Mesenchymal stem cell (in vitro differentiated cells and primary cell): ENCODE data around the gene TUBE1.

ENCODE experiments used
- DNase-seq: peaks from one replicate; pipeline ENCODE4 v3.0.0-alpha.2; 2013
- H2AFZ ChIP-seq: one replicate; pipeline ENCODE4 v1.6.1; 2013; ENCODE audit warnings: low read depth, mild to moderate bottlenecking, control low read depth, inconsistent platforms, low read length, moderate library complexity
- H2AK5ac ChIP-seq: 2 replicates; pipeline ENCODE4 v1.6.1; 2013; ENCODE audit warnings: low read length, moderate library complexity, mild to moderate bottlenecking, inconsistent platforms; ENCODE audit not compliant: severe bottlenecking
- H2BK120ac ChIP-seq: one replicate; pipeline ENCODE4 v1.6.1; 2013; ENCODE audit warnings: low read depth, mild to moderate bottlenecking, inconsistent platforms, low read length, moderate library complexity
- H2BK12ac ChIP-seq, 2 experiments: one replicate each; pipeline ENCODE4 v1.6.1; 2013; ENCODE audit warnings: inconsistent platforms in 2 of 2, low read length in 2 of 2, mild to moderate bottlenecking in 2 of 2, moderate library complexity in 2 of 2, control low read depth in 1 of 2
- H2BK15ac ChIP-seq: one replicate; pipeline ENCODE4 v1.6.1; 2013; ENCODE audit warnings: mild to moderate bottlenecking, low read depth, inconsistent platforms; ENCODE audit not compliant: poor library complexity, severe bottlenecking
- H2BK5ac ChIP-seq: 2 replicates; pipeline ENCODE4 v1.6.1; 2013; ENCODE audit warnings: low read depth, mild to moderate bottlenecking, low read length, control low read depth, inconsistent platforms; ENCODE audit not compliant: poor library complexity, severe bottlenecking
- H3K14ac ChIP-seq, 2 experiments: one replicate each; pipeline ENCODE4 v1.6.1; 2013; ENCODE audit warnings: inconsistent platforms in 2 of 2, low read length in 2 of 2, control low read depth in 1 of 2, mild to moderate bottlenecking in 1 of 2, moderate library complexity in 1 of 2
- H3K18ac ChIP-seq, 2 experiments: one replicate each; pipeline ENCODE4 v1.6.1; 2013; ENCODE audit warnings: inconsistent platforms in 2 of 2, low read length in 2 of 2, control low read depth in 1 of 2, low read depth in 1 of 2, mild to moderate bottlenecking in 1 of 2
- H3K23ac ChIP-seq, 2 experiments: one replicate each; pipeline ENCODE4 v1.6.1; 2013; ENCODE audit warnings: inconsistent platforms in 2 of 2, low read length in 2 of 2, mild to moderate bottlenecking in 2 of 2, moderate library complexity in 2 of 2, control low read depth in 1 of 2
- H3K27ac ChIP-seq: 2 replicates; pipeline ENCODE4 v1.5.1; 2013; ENCODE audit warnings: mild to moderate bottlenecking, moderate library complexity, low read length, control low read depth, inconsistent platforms; ENCODE audit not compliant: poor library complexity, severe bottlenecking
- H3K27me3 ChIP-seq, 2 experiments: 2 replicates each; pipeline versions ENCODE4 v1.6.1 to v1.7.0; 2013; ENCODE audit warnings: low read length in 2 of 2, mild to moderate bottlenecking in 2 of 2, moderate library complexity in 2 of 2, control low read depth in 1 of 2, inconsistent platforms in 1 of 2; ENCODE audit not compliant: control insufficient read depth in 1 of 2, insufficient read depth in 1 of 2
- H3K36me3 ChIP-seq, 2 experiments: 2 replicates each; pipeline versions ENCODE4 v1.6.1 to v1.7.0; 2013; ENCODE audit warnings: low read length in 2 of 2, control low read depth in 1 of 2, inconsistent platforms in 1 of 2, low read depth in 1 of 2, mild to moderate bottlenecking in 1 of 2; ENCODE audit not compliant: insufficient read depth in 2 of 2, control insufficient read depth in 1 of 2
- H3K4ac ChIP-seq, 2 experiments: one replicate each; pipeline ENCODE4 v1.6.1; 2013; ENCODE audit warnings: inconsistent platforms in 2 of 2, low read length in 2 of 2, mild to moderate bottlenecking in 2 of 2, moderate library complexity in 2 of 2, control low read depth in 1 of 2, low read depth in 1 of 2
- H3K4me1 ChIP-seq: 2 replicates; pipeline ENCODE4 v1.6.1; 2013; ENCODE audit warnings: low read depth, low read length, control low read depth; ENCODE audit not compliant: control insufficient read depth, insufficient read depth
- H3K4me2 ChIP-seq: 2 replicates; pipeline ENCODE4 v1.6.1; 2013; ENCODE audit warnings: low read length, mild to moderate bottlenecking, inconsistent platforms; ENCODE audit not compliant: poor library complexity, severe bottlenecking
- H3K4me3 ChIP-seq, 2 experiments: 2 replicates each; pipeline versions ENCODE4 v1.5.1 to v1.7.0; 2013; ENCODE audit warnings: low read length in 2 of 2, mild to moderate bottlenecking in 2 of 2, control low read depth in 1 of 2, low read depth in 1 of 2; ENCODE audit not compliant: insufficient read depth in 1 of 2
- H3K79me1 ChIP-seq: replicated peaks from 2 replicates; pipeline ENCODE4 v1.6.1; 2013; ENCODE audit warnings: mild to moderate bottlenecking, control low read depth, low read length, inconsistent platforms; ENCODE audit not compliant: poor library complexity, severe bottlenecking
- H3K9ac ChIP-seq: 2 replicates; pipeline ENCODE4 v1.7.0; 2013; ENCODE audit warnings: mild to moderate bottlenecking, low read length, moderate library complexity
- H3K9me3 ChIP-seq: 2 replicates; pipeline ENCODE4 v1.7.0; 2013; ENCODE audit warnings: mild to moderate bottlenecking, low read length; ENCODE audit not compliant: control insufficient read depth
- H4K8ac ChIP-seq: one replicate; pipeline ENCODE4 v1.6.1; 2013; ENCODE audit warnings: inconsistent platforms, mild to moderate bottlenecking, low read length, moderate library complexity
- H4K91ac ChIP-seq: one replicate; pipeline ENCODE4 v1.6.1; 2013; ENCODE audit warnings: mild to moderate bottlenecking, low read length, inconsistent platforms
- WGBS: methylation state at CpG from one replicate; pipeline ENCODE4 v1.1.7; 2013; ENCODE audit warnings: mixed read lengths; 5-methylcytosine and 5-hydroxymethylcytosine counted together

Gene TUBE1

DNA sequence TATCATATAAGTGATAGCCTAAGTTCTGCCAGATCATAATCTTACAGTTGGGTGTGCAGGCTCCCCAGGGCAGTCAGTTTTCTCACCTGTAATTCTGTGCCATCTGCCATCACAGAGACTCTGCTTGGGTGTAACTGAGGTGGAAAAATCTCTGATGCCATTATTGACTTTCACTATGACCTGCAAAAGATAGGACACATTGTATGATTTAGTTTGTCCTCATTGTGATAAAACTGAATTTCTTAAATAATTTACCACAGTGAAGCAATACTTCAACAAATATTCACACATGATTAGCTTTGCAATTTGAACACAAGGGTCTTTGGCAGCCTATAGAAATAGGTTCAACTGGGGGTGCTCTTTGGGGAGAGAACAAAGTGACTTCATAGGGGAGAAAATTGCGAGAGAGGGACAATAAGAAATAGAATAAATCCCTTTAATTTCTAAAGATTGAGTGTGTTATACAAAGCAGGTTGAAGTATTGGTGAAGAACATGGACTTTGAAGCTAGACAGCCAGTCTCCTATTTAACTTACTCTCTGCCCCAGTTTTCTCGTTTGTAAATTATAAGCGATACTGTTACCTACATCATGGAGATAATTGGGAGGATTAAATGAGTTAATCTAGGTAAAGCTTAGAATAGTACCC lies 27.4 kb upstream of the TUBE1 start:
- Histone ChIP-seq H2BK5ac (no peak overlapping the region), H3K9me3 (no peaks in the 10 kb centered on the region), H2BK15ac (no peak overlapping the region), H3K4ac (no peak overlapping the region), H3K27ac (no peak overlapping the region), H3K4me3 (no peak overlapping the region), H2BK12ac (no peak overlapping the region), H3K23ac (no peak overlapping the region), H3K4me2 (no peak overlapping the region), H2AFZ (no peak overlapping the region), H2BK120ac (no peak overlapping the region), H3K79me1 (no peaks in the 10 kb centered on the region), H4K8ac (no peak overlapping the region), H3K18ac (no peak overlapping the region), H2AK5ac (no peak overlapping the region), H3K4me1 (peaks cover 5% of the 10 kb centered on the region), H3K9ac (no peak overlapping the region), H4K91ac (no peak overlapping the region), H3K14ac (no peak overlapping the region), H3K27me3 (no peaks in the 10 kb centered on the region), H3K36me3 (peaks cover 0 to 100% of the 10 kb centered on the region in 2 experiments)
- WGBS: no CpG with 5 or more reads among the region's 3 CpGs
- no peak for DNase-seq

DNA sequence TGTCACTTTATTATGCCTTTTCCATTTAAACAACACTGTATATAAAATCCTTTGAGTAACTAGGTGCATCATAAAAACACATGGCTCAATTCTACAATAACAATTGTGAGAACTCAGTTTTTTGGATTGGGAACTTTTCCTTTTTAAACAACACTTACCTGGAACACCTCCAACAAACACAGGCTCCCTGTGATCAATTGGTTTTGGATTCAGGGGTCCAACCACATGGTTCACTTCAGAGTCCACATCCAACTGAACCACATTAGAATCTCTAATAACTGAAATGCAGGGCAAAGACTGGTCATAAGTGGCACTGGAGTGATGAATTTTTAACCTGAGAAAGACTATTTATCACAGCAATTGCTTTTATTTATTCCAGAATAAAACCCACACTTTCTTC lies 26.6 kb upstream of the TUBE1 start:
- DNase-seq: no peak
- Histone ChIP-seq H3K18ac (no peak overlapping the region), H3K27me3 (no peaks in the 10 kb centered on the region), H2BK120ac (no peak overlapping the region), H3K9ac (no peak overlapping the region), H3K36me3 (peaks cover 0 to 100% of the 10 kb centered on the region in 2 experiments), H3K4me1 (peaks cover 6% of the 10 kb centered on the region), H2BK12ac (no peak overlapping the region), H2BK15ac (no peak overlapping the region), H3K9me3 (no peaks in the 10 kb centered on the region), H4K91ac (no peak overlapping the region), H3K27ac (no peak overlapping the region), H3K79me1 (no peaks in the 10 kb centered on the region), H4K8ac (no peak overlapping the region), H3K23ac (no peak overlapping the region), H3K4me2 (no peak overlapping the region), H2AFZ (no peak overlapping the region), H3K14ac (no peak overlapping the region), H3K4me3 (no peak overlapping the region), H3K4ac (no peak overlapping the region), H2BK5ac (no peak overlapping the region), H2AK5ac (no peak overlapping the region)

DNA sequence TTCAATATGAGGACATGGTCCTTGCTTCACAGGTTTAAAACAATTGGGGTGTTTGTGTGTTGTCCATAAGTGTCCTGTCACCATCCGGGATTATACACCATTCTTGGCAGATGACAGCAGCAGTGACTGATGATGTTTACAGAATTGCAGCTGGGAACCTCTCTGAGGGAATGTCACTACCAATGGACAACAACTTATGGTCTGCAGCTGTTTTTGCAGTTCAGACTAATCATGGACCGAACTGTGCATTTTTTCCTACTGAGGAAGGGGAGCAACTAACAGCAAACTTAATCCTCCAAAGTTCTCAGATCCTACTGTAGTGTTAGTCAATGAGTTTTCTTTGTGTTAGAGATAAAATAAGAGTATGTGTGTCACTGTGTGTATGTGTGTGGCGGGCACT lies 26.1 kb upstream of the TUBE1 start:
- H3K27me3 ChIP-seq: no peaks in the 10 kb centered on the region

DNA sequence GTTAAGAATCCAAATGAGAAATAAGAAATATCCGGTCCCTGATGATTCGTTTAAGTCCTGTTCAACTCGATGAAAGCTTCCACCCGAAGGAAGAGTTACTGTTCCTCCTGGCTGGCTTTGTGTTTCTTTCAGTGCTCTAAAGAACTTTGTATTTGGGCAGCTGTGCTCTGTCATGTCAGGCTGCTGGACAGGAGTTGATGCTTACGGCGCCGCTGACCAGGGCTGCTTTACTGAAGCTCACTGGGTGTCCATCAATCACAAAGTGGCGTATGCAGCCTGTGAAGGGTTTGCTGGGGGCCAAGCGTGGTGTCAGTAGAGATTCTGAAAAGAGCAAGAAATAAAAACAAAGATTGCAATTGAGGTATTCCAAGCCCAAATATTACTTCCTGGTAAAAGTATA lies 22.0 kb upstream of the TUBE1 start:
- H3K9me3 ChIP-seq: no peaks in the 10 kb centered on the region
- peaks cover 0 to 94% of the 10 kb centered on the region in 2 experiments for H3K36me3 ChIP-seq
- H3K27me3 ChIP-seq: no peaks in the 10 kb centered on the region
- DNase-seq: peak; percentile 17
- no peak overlapping the region for H3K23ac ChIP-seq
- H3K4me2 ChIP-seq: no peak overlapping the region
- no peak overlapping the region for H3K9ac ChIP-seq
- no peak overlapping the region for H2BK15ac ChIP-seq
- H3K18ac ChIP-seq: no peak overlapping the region
- no peak overlapping the region for H2BK5ac ChIP-seq
- no peak overlapping the region for H3K4ac ChIP-seq
- H3K4me1 ChIP-seq: peaks cover 2% of the 10 kb centered on the region
- no peak overlapping the region for H3K14ac ChIP-seq
- H3K79me1 ChIP-seq: no peaks in the 10 kb centered on the region
- WGBS: 40% methylated on average over 8 of the region's 9 CpGs
- no peak overlapping the region for H4K8ac ChIP-seq
- no peak overlapping the region for H2BK120ac ChIP-seq
- H2AK5ac ChIP-seq: no peak overlapping the region
- no peak overlapping the region for H3K4me3 ChIP-seq
- H4K91ac ChIP-seq: no peak overlapping the region
- H2AFZ ChIP-seq: no peak overlapping the region
- no peak overlapping the region for H2BK12ac ChIP-seq
- H3K27ac ChIP-seq: no peak overlapping the region

More for the DNA sequence above, 26.1 kb upstream of the TUBE1 start:
- no peaks in the 10 kb centered on the region for H3K79me1 ChIP-seq
- no peak overlapping the region for H4K8ac ChIP-seq
- no peak overlapping the region for H2BK15ac ChIP-seq
- H2BK12ac ChIP-seq: no peak overlapping the region
- DNase-seq: peak; percentile 54
- no peak overlapping the region for H3K14ac ChIP-seq
- H3K23ac ChIP-seq: no peak overlapping the region
- H3K36me3 ChIP-seq: peaks cover 0 to 100% of the 10 kb centered on the region in 2 experiments
- no peaks in the 10 kb centered on the region for H3K9me3 ChIP-seq
- no peak overlapping the region for H3K4me2 ChIP-seq
- H2BK5ac ChIP-seq: no peak overlapping the region
- H3K4me1 ChIP-seq: peaks cover 6% of the 10 kb centered on the region
- no peak overlapping the region for H2AK5ac ChIP-seq
- H3K18ac ChIP-seq: no peak overlapping the region
- WGBS: 21% methylated on average over 3 of the region's 3 CpGs
- no peak overlapping the region for H2BK120ac ChIP-seq
- no peak overlapping the region for H3K27ac ChIP-seq
- no peak overlapping the region for H3K4ac ChIP-seq
- H4K91ac ChIP-seq: no peak overlapping the region
- H3K4me3 ChIP-seq: no peak overlapping the region
- no peak overlapping the region for H2AFZ ChIP-seq
- H3K9ac ChIP-seq: no peak overlapping the region
